Measurements from ENCODE around the gene SHPK.

DNA sequence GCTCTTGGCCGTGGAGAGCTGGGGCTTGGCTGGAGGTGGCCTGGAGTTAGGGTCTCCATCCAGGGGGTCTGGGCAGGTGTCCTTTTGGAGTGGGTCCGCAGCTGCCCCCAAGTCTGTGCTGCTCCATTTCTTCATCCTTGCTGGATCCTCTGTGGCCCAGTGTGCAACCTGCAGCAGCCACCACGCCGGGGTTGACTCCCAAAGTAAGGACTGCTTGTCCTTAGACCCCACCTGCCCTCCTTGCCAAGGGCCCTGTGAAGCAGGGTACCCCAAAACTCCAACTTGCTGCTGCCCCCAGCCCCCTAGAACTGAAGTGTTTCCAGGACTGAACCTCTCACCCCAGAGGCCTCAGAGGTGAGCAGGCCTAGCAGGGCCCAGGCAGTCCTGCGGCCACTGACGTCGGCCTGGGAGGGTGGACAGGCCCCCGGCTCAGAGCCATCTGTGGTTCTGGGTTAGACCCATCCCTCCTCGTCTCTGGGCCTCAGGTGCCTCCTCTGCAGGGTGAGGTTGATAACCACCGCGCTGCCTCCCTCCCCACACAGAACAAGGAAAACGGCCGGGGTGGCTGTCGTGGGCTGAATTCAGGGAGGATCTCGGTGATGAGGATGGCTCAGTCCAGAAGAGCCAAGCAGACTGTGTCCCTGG lies 43.7 kb downstream of the SHPK start:
- TF ChIP-seq, protein P1, sequence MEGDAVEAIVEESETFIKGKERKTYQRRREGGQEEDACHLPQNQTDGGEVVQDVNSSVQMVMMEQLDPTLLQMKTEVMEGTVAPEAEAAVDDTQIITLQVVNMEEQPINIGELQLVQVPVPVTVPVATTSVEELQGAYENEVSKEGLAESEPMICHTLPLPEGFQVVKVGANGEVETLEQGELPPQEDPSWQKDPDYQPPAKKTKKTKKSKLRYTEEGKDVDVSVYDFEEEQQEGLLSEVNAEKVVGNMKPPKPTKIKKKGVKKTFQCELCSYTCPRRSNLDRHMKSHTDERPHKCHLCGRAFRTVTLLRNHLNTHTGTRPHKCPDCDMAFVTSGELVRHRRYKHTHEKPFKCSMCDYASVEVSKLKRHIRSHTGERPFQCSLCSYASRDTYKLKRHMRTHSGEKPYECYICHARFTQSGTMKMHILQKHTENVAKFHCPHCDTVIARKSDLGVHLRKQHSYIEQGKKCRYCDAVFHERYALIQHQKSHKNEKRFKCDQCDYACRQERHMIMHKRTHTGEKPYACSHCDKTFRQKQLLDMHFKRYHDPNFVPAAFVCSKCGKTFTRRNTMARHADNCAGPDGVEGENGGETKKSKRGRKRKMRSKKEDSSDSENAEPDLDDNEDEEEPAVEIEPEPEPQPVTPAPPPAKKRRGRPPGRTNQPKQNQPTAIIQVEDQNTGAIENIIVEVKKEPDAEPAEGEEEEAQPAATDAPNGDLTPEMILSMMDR (conservative IDR thresholded peaks at IDR 0.05), result no peak
- TF ChIP-seq ZFX (IDR thresholded peaks at IDR 0.05), result no peak

Measured in C4-2B (cell line).